Measurements from ENCODE around the gene MMD. TPM values are rescaled to one million over a fixed set of nuclear protein-coding genes. Genes with fewer than 3 reads are reported as not detected.
A peak's percentile ranks its signal among the peaks of the same experiment; 100 is the strongest.

MMD gene
- total and polyA plus RNA-seq, 2 of the 13 experiments (the other 11 are each of a cell fraction or from before 2014, with no cell fraction given): 121 to 225 TPM

- peak; percentile 41; the same call in 1 of the 2 replicates for TF ChIP-seq PRDM15 (CRISPR knock-in tag; IDR thresholded peaks at IDR 0.05)
- no peak; the same call in 1 of the 2 replicates for TF ChIP-seq ZNF501 (CRISPR knock-in tag; IDR thresholded peaks at IDR 0.05)
- peak; percentile 59; the same call in 1 of the 2 replicates for TF ChIP-seq YEATS4 (CRISPR knock-in tag; IDR thresholded peaks at IDR 0.05; ENCODE audit: borderline replicate concordance)
- TF ChIP-seq MYPOP (CRISPR knock-in tag; IDR thresholded peaks at IDR 0.05): no peak; the same call in 1 of the 2 replicates
- no peak; the same call in 1 of the 2 replicates for TF ChIP-seq ZNF773 (CRISPR knock-in tag; IDR thresholded peaks at IDR 0.05; ENCODE audit: borderline replicate concordance)
- TF ChIP-seq IKZF5 (CRISPR knock-in tag; IDR thresholded peaks at IDR 0.05): peak; percentile 43; the same call in 1 of the 2 replicates
- no peak; the same call in 1 of the 2 replicates for TF ChIP-seq SIX4 (CRISPR knock-in tag; IDR thresholded peaks at IDR 0.05)
- peak; percentile 70; the same call in 1 of the 2 replicates for TF ChIP-seq SAFB2 (CRISPR knock-in tag; IDR thresholded peaks at IDR 0.05; ENCODE audit: borderline replicate concordance, low read depth)
- no peak for TF ChIP-seq BCLAF1 (IDR thresholded peaks at IDR 0.05)
- TF ChIP-seq ZNF615 (CRISPR knock-in tag; IDR thresholded peaks at IDR 0.05; ENCODE audit: borderline replicate concordance): peak; percentile 65; the same call in 1 of the 2 replicates
- TF ChIP-seq WIZ (CRISPR knock-in tag; IDR thresholded peaks at IDR 0.05): no peak; the same call in 1 of the 2 replicates
- TF ChIP-seq IRF1 (CRISPR knock-in tag; IDR thresholded peaks at IDR 0.05; ENCODE audit: low read depth): no peak
- 0 out of 2 replicates have a peak, but pooled peaks have one; percentile 27 for TF ChIP-seq SP140L (CRISPR knock-in tag; IDR thresholded peaks at IDR 0.05; ENCODE audit: borderline replicate concordance)
- TF ChIP-seq ZBTB14 (CRISPR knock-in tag; IDR thresholded peaks at IDR 0.05): no peak
- no peak for TF ChIP-seq FIP1L1 (IDR thresholded peaks at IDR 0.05; ENCODE audit: borderline replicate concordance, insufficient read depth, low read depth, low read length)
Measured at GRCh38 chr17:55421179-55421934, at the start of gene MMD (continued).
